ENCODE results near the gene CLDN14. TPM values are rescaled to one million over a fixed set of nuclear protein-coding genes. Genes with fewer than 3 reads are reported as not detected.

CLDN14 gene
- total RNA-seq, 4 donors from 2014 or later = 0.20 TPM; not detected in 3

- H3K27ac ChIP-seq = no peak overlapping the region
- no peaks in the 10 kb centered on the region for H3K36me3 ChIP-seq
- no peak overlapping the region for H3K4me3 ChIP-seq
- peaks cover 0 to 5% of the 10 kb centered on the region in 2 donors for H3K4me1 ChIP-seq
- TF ChIP-seq CTCF (IDR thresholded peaks at IDR 0.05 in 4 of 5, conservative IDR thresholded peaks at IDR 0.05 in 1 of 5) (no peak), POLR2A (IDR thresholded peaks at IDR 0.05) (no peak)
- no peak for DNase-seq
- intact Hi-C loops (cut with DNase I; ENCODE audit: low total_unique reads) (no loop called here), in situ Hi-C loops (cut with MboI; ENCODE audit: low sequenced_read_pairs in 4 of 4) (no loop called here)
- no peak for ATAC-seq
- H3K27me3 ChIP-seq = no peaks in the 10 kb centered on the region
- H3K9me3 ChIP-seq = no peaks in the 10 kb centered on the region
Observed at GRCh38 chr21:36446301-36446700, 33.6 kb downstream of the CLDN14 start.

- Histone ChIP-seq H3K4me1 (peaks cover 0 to 5% of the 10 kb centered on the region in 2 donors), H3K27me3 (no peaks in the 10 kb centered on the region), H3K36me3 (no peaks in the 10 kb centered on the region), H3K4me3 (no peak overlapping the region), H3K27ac (no peak overlapping the region), H3K9me3 (no peaks in the 10 kb centered on the region)
- ATAC-seq = no peak
- intact Hi-C loops (cut with DNase I; ENCODE audit: low total_unique reads) = no loop called here
- TF ChIP-seq CTCF (IDR thresholded peaks at IDR 0.05 in 4 of 5, conservative IDR thresholded peaks at IDR 0.05 in 1 of 5) (no peak), POLR2A (IDR thresholded peaks at IDR 0.05) (no peak)
- DNase-seq = no peak
- in situ Hi-C loops (cut with MboI; ENCODE audit: low sequenced_read_pairs in 4 of 4) = no loop called here
Observed at GRCh38 chr21:36441715-36442114, 38.2 kb downstream of the CLDN14 start.

- H3K4me1 ChIP-seq = no peaks in the 10 kb centered on the region
- no peak overlapping the region for H3K4me3 ChIP-seq
- in situ Hi-C loops (cut with MboI; ENCODE audit: low sequenced_read_pairs in 4 of 4) = no loop called here
- peak; percentile 69 to 72 for ATAC-seq
- H3K9me3 ChIP-seq = no peaks in the 10 kb centered on the region
- intact Hi-C loops (cut with DNase I; ENCODE audit: low total_unique reads) = no loop called here
- DNase-seq = no peak
- TF ChIP-seq CTCF (IDR thresholded peaks at IDR 0.05 in 4 of 5, conservative IDR thresholded peaks at IDR 0.05 in 1 of 5) (no peak), POLR2A (IDR thresholded peaks at IDR 0.05) (no peak)
- no peaks in the 10 kb centered on the region for H3K36me3 ChIP-seq
- no peaks in the 10 kb centered on the region for H3K27me3 ChIP-seq
- peak overlapping the region in 2 of 4 donors; percentile 18 to 28 for H3K27ac ChIP-seq
Observed at GRCh38 chr21:36437745-36438128, 42.2 kb downstream of the CLDN14 start.

- DNase-seq (no peak), ATAC-seq (peak in 1 of 2 donors; percentile 21)
- in situ Hi-C loops (cut with MboI; ENCODE audit: low sequenced_read_pairs in 4 of 4) = no loop called here
- Histone ChIP-seq H3K36me3 (no peaks in the 10 kb centered on the region), H3K27ac (peak overlapping the region in 2 of 4 donors; percentile 18 to 28), H3K27me3 (no peaks in the 10 kb centered on the region), H3K4me3 (no peak overlapping the region), H3K4me1 (no peaks in the 10 kb centered on the region), H3K9me3 (no peaks in the 10 kb centered on the region)
- TF ChIP-seq CTCF (IDR thresholded peaks at IDR 0.05 in 4 of 5, conservative IDR thresholded peaks at IDR 0.05 in 1 of 5) = no peak
- TF ChIP-seq POLR2A (IDR thresholded peaks at IDR 0.05) = no peak
- intact Hi-C loops (cut with DNase I; ENCODE audit: low total_unique reads) = no loop called here
Observed at GRCh38 chr21:36436829-36437744, 42.8 kb downstream of the CLDN14 start.

Measured in gastrocnemius medialis (tissue), 4 donors.